Loucy (cell line): ENCODE results near the gene FGF2.

Experiments
- H2AFZ ChIP-seq: fragments of 200-600 bp; sonication (generic); 2 replicates; pipeline ENCODE4 v1.6.0; 2016; ENCODE audit warnings: antibody characterized with exemption, mild to moderate bottlenecking, low read length, moderate library complexity
- H3F3A ChIP-seq: fragments of 200-600 bp; 2 replicates; pipeline ENCODE4 v1.6.0; 2016; ENCODE audit warnings: antibody characterized with exemption, low read depth, mild to moderate bottlenecking
- H3K27me3 ChIP-seq: fragments of 200-600 bp; sonication (generic); 2 replicates; pipeline ENCODE4 v1.6.1; 2014; ENCODE audit warnings: low read length, mild to moderate bottlenecking; ENCODE audit not compliant: insufficient read depth, poor library complexity, severe bottlenecking
- H3K36me3 ChIP-seq: fragments of 200-600 bp; sonication (generic); 2 replicates; pipeline ENCODE4 v1.6.1; 2016; ENCODE audit warnings: low read length; ENCODE audit not compliant: insufficient read depth
- H3K4me1 ChIP-seq: fragments of 200-600 bp; sonication (generic); 2 replicates; pipeline ENCODE4 v1.5.1; 2014; ENCODE audit warnings: low read length, mild to moderate bottlenecking; ENCODE audit not compliant: insufficient read depth, poor library complexity, severe bottlenecking
- H3K4me2 ChIP-seq: fragments of 200-600 bp; sonication (generic); 2 replicates; pipeline ENCODE4 v1.6.0; 2014; ENCODE audit warnings: antibody characterized with exemption, low read length, low read depth, mild to moderate bottlenecking; ENCODE audit not compliant: poor library complexity, severe bottlenecking
- H3K4me3 ChIP-seq: fragments of 200-600 bp; sonication (generic); 2 replicates; pipeline ENCODE4 v1.5.1; 2014; ENCODE audit warnings: low read length, mild to moderate bottlenecking, mixed read lengths; ENCODE audit not compliant: poor library complexity, severe bottlenecking
- H3K79me2 ChIP-seq: fragments of 200-600 bp; sonication (generic); 2 replicates; pipeline ENCODE4 v1.6.1; 2014; ENCODE audit warnings: low read length; ENCODE audit not compliant: insufficient read depth
- H3K9ac ChIP-seq: fragments of 200-600 bp; sonication (generic); 2 replicates; pipeline ENCODE4 v1.6.0; 2014; ENCODE audit warnings: mild to moderate bottlenecking, low read depth, low read length, moderate library complexity; ENCODE audit not compliant: poor library complexity, severe bottlenecking
- H3K9me2 ChIP-seq: fragments of 200-600 bp; sonication (generic); replicated peaks from 2 replicates; pipeline ENCODE4 v1.6.1; 2016; ENCODE audit warnings: low read depth, low read length, mixed read lengths
- H3K9me3 ChIP-seq: fragments of 200-600 bp; sonication (generic); 2 replicates; pipeline ENCODE4 v1.6.1; 2014; ENCODE audit warnings: mild to moderate bottlenecking, antibody characterized with exemption, low read length, low read depth; ENCODE audit not compliant: insufficient read depth
- H4K20me1 ChIP-seq: fragments of 200-600 bp; sonication (generic); 2 replicates; pipeline ENCODE4 v1.6.0; 2014; ENCODE audit warnings: antibody characterized with exemption, low read length, mild to moderate bottlenecking; ENCODE audit not compliant: insufficient read depth, poor library complexity, severe bottlenecking
- CTCF ChIP-seq: fragments of 200-600 bp; sonication (generic); conservative IDR thresholded peaks from 2 replicates; pipeline ENCODE4 v1.5.1; 2014; ENCODE audit warnings: mild to moderate bottlenecking, antibody characterized with exemption, low read length
- EZH2phosphoT487 ChIP-seq: fragments of 200-600 bp; IDR thresholded peaks from 2 replicates; pipeline ENCODE4 v1.6.1; 2018; ENCODE audit warnings: antibody characterized with exemption, mild to moderate bottlenecking, moderate library complexity, borderline replicate concordance

FGF2 gene

GRCh38 chr4:122819708-122820449 is 6.8 kb upstream of the FGF2 start:
- Histone ChIP-seq H3K4me2 (no peak overlapping the region), H2AFZ (no peak overlapping the region), H3K9me2 (no peaks in the 10 kb centered on the region), H3K4me3 (no peak overlapping the region), H4K20me1 (no peaks in the 10 kb centered on the region), H3K79me2 (no peaks in the 10 kb centered on the region), H3K27me3 (no peaks in the 10 kb centered on the region), H3K36me3 (no peaks in the 10 kb centered on the region), H3F3A (no peaks in the 10 kb centered on the region), H3K9me3 (no peaks in the 10 kb centered on the region; the same call in 1 of the 2 replicates), H3K4me1 (no peaks in the 10 kb centered on the region), H3K9ac (no peak overlapping the region)
- no peak for TF ChIP-seq CTCF

- Histone ChIP-seq H3K9me2 (no peaks in the 10 kb centered on the region), H2AFZ (no peak overlapping the region), H3F3A (no peaks in the 10 kb centered on the region), H3K9me3 (no peaks in the 10 kb centered on the region; the same call in 1 of the 2 replicates), H3K4me2 (no peak overlapping the region), H3K79me2 (no peaks in the 10 kb centered on the region), H3K36me3 (no peaks in the 10 kb centered on the region), H3K27me3 (no peaks in the 10 kb centered on the region), H3K4me3 (no peak overlapping the region), H4K20me1 (no peaks in the 10 kb centered on the region), H3K4me1 (no peaks in the 10 kb centered on the region), H3K9ac (no peak overlapping the region)
- no peak for TF ChIP-seq CTCF
- TF ChIP-seq EZH2phosphoT487: no peak
Measured at GRCh38 chr4:122821092-122821491, 5.5 kb upstream of the FGF2 start.

GRCh38 chr4:122822466-122822865 is 4.2 kb upstream of the FGF2 start:
- H3K4me3 ChIP-seq: no peak overlapping the region
- no peaks in the 10 kb centered on the region for H3F3A ChIP-seq
- TF ChIP-seq CTCF (no peak), EZH2phosphoT487 (no peak)
- H3K79me2 ChIP-seq: no peaks in the 10 kb centered on the region
- H3K4me2 ChIP-seq: no peak overlapping the region
- no peak overlapping the region for H3K9ac ChIP-seq
- H3K9me2 ChIP-seq: no peaks in the 10 kb centered on the region
- no peaks in the 10 kb centered on the region for H3K36me3 ChIP-seq
- H3K9me3 ChIP-seq: no peaks in the 10 kb centered on the region; the same call in 1 of the 2 replicates
- no peaks in the 10 kb centered on the region for H3K4me1 ChIP-seq
- no peak overlapping the region for H2AFZ ChIP-seq
- no peaks in the 10 kb centered on the region for H3K27me3 ChIP-seq
- no peaks in the 10 kb centered on the region for H4K20me1 ChIP-seq
